ENCODE results near the gene MAP4K3. TPM values are rescaled to one million over a fixed set of nuclear protein-coding genes. Genes with fewer than 3 reads are reported as not detected.

Gene MAP4K3
- total and polyA plus RNA-seq, 9 of the 15 experiments (the other 6 are each of a cell fraction or from before 2014, with no cell fraction given) = 3.1 to 30.0 (median 16.9) TPM

GRCh38 chr2:39379643-39380524, 57.2 kb downstream of the MAP4K3 start (continued):
- TF ChIP-seq ZNF592 (IDR thresholded peaks at IDR 0.05) = peak; percentile 29; the same call in 1 of the 2 replicates
- peak in 1 of 3 experiments; percentile 52 for TF ChIP-seq YY1 (IDR thresholded peaks at IDR 0.05; ENCODE audit: borderline replicate concordance in 1 of 3, control insufficient read depth in 1 of 3, extremely low read depth in 1 of 3, insufficient read depth in 3 of 3, insufficient read length in 1 of 3, insufficient replicate concordance in 2 of 3, low read depth in 1 of 3, low read length in 2 of 3)
- peak; percentile 85 for TF ChIP-seq MEF2D (tag; conservative IDR thresholded peaks at IDR 0.05; ENCODE audit: low read depth)
